ENCODE measurements around the gene MAPKBP1.

Gene MAPKBP1

GRCh38 chr15:41874736-41875135, 100.5 kb downstream of the MAPKBP1 start:
- peaks cover 12% of the 10 kb centered on the region for H3K27me3 Mint-ChIP-seq
- intact Hi-C loops (cut with micrococcal nuclease) = no loop called here
- no peak overlapping the region for H3K4me3 Mint-ChIP-seq
- peaks cover 8% of the 10 kb centered on the region for H3K36me3 Mint-ChIP-seq (ENCODE audit: low read depth)
- H3K4me1 Mint-ChIP-seq (ENCODE audit: low read depth) = no peaks in the 10 kb centered on the region
- H3K9me3 Mint-ChIP-seq = no peaks in the 10 kb centered on the region
- H3K27ac Mint-ChIP-seq = no peak overlapping the region

- Mint-ChIP-seq H3K4me1 (ENCODE audit: low read depth) (no peaks in the 10 kb centered on the region), H3K27me3 (peaks cover 23% of the 10 kb centered on the region), H3K4me3 (no peak overlapping the region), H3K27ac (no peak overlapping the region), H3K9me3 (no peaks in the 10 kb centered on the region), H3K36me3 (ENCODE audit: low read depth) (peaks cover 16% of the 10 kb centered on the region)
- intact Hi-C loops (cut with micrococcal nuclease) = no loop called here
Observed at GRCh38 chr15:41876007-41876406, 101.7 kb downstream of the MAPKBP1 start.

- Mint-ChIP-seq H3K36me3 (ENCODE audit: low read depth) (peaks cover 22% of the 10 kb centered on the region), H3K9me3 (no peaks in the 10 kb centered on the region), H3K4me1 (ENCODE audit: low read depth) (peaks cover 6% of the 10 kb centered on the region), H3K4me3 (no peak overlapping the region), H3K27ac (no peak overlapping the region), H3K27me3 (peaks cover 30% of the 10 kb centered on the region)
- intact Hi-C loops (cut with micrococcal nuclease) = no loop called here
Observed at GRCh38 chr15:41876689-41877088, 102.4 kb downstream of the MAPKBP1 start.

Data from dendritic cell treated with granulocyte-macrophage colony-stimulating factor and Interleukin-4, amounts not matched to agents 40 ng/mL and 50 ng/mL, for 4 days (primary cell).